Omental fat pad (tissue), 4 donors: ENCODE data around the gene FBXO22. TPM values are rescaled to one million over a fixed set of nuclear protein-coding genes. Genes with fewer than 3 reads are reported as not detected.
"Not testable (repeated sequence)": the region's sequence is repeated elsewhere in the genome, so short reads cannot be mapped to it uniquely, and the experiment has no call there.

ENCODE experiments used
- ATAC-seq: fragments of 150-250 bp; one replicate; pipeline ENCODE4 v1.9.1; 2016; ENCODE audit warnings: mild to moderate bottlenecking, moderate library complexity; ENCODE audit not compliant: low FRiP score
- DNase-seq: peaks from one replicate; pipeline ENCODE4 v3.0.0-alpha.2; 2019; ENCODE audit warnings: low spot score
- CTCF ChIP-seq, 3 donors: fragments of 450-650 bp; IDR thresholded peaks; one replicate each; pipeline ENCODE4 v1.5.1; 2016 to 2017; ENCODE audit warnings: antibody characterized with exemption in 3 of 3, mild to moderate bottlenecking in 3 of 3, moderate library complexity in 2 of 3
- total RNA-seq, 4 donors: library from RNA; depleted of rRNA; stranded (reverse); fragments of >200 nt; gene quantifications; one replicate each; pipeline ENCODE4 v1.1.0, GENCODE V29; 2016

The FBXO22 gene
- total RNA-seq, 4 donors from 2014 or later = 9.8 to 14.5 (median 11.7) TPM

- TF ChIP-seq CTCF (IDR thresholded peaks at IDR 0.05) = no peak
- ATAC-seq (no peak), DNase-seq (no peak)
Measured at GRCh38 chr15:75891895-75892294, 11.8 kb upstream of the FBXO22 start.

GRCh38 chr15:75895731-75896130 lies 7.9 kb upstream of the FBXO22 start:
- ATAC-seq = no peak
- DNase-seq = no peak
- no peak for TF ChIP-seq CTCF (IDR thresholded peaks at IDR 0.05)

GRCh38 chr15:75900577-75900976 lies 3.1 kb upstream of the FBXO22 start:
- ATAC-seq (no peak), DNase-seq (no peak)
- TF ChIP-seq CTCF (IDR thresholded peaks at IDR 0.05) = no peak

GRCh38 chr15:75902129-75902557 lies 1.5 kb upstream of the FBXO22 start:
- ATAC-seq = no peak
- TF ChIP-seq CTCF (IDR thresholded peaks at IDR 0.05) = no peak
- DNase-seq = no peak

GRCh38 chr15:75905231-75905630 lies 1.6 kb downstream of the FBXO22 start:
- ATAC-seq (no peak), DNase-seq (no peak)
- no peak for TF ChIP-seq CTCF (IDR thresholded peaks at IDR 0.05)

GRCh38 chr15:75910355-75910754 lies 6.7 kb downstream of the FBXO22 start:
- not testable (repeated sequence) for DNase-seq, ATAC-seq

- DNase-seq (no peak), ATAC-seq (no peak)
- TF ChIP-seq CTCF (IDR thresholded peaks at IDR 0.05) = no peak
Measured at GRCh38 chr15:75916978-75917377, 13.3 kb downstream of the FBXO22 start.

- TF ChIP-seq CTCF (IDR thresholded peaks at IDR 0.05) = no peak
- DNase-seq = no peak
- ATAC-seq = no peak
Measured at GRCh38 chr15:75918135-75918534, 14.5 kb downstream of the FBXO22 start.
